ENCODE results near the gene UBE2J1.

The UBE2J1 gene

GRCh38 chr6:89350281-89350966 lies 2.1 kb downstream of the UBE2J1 start:
- ATAC-seq = no peak
- no peak for TF ChIP-seq ARNTL (CRISPR knock-in tag; IDR thresholded peaks at IDR 0.05; ENCODE audit: borderline replicate concordance, low read depth)
- TF ChIP-seq ZC3H10 (CRISPR knock-in tag; IDR thresholded peaks at IDR 0.05) = no peak
- no peak for TF ChIP-seq CREB5 (CRISPR knock-in tag; IDR thresholded peaks at IDR 0.05; ENCODE audit: low read depth)
- no peak for TF ChIP-seq PATZ1 (CRISPR knock-in tag; IDR thresholded peaks at IDR 0.05; ENCODE audit: borderline replicate concordance)

- ATAC-seq = no peak
- TF ChIP-seq ISL1 (CRISPR knock-in tag; IDR thresholded peaks at IDR 0.05) = peak; percentile 40
- no peak for TF ChIP-seq ZNF565 (CRISPR knock-in tag; conservative IDR thresholded peaks at IDR 0.05; ENCODE audit: low read depth)
Observed at GRCh38 chr6:89348372-89348771, 4.2 kb downstream of the UBE2J1 start.

- no peak for ATAC-seq
- no peak for TF ChIP-seq RARB (CRISPR knock-in tag; IDR thresholded peaks at IDR 0.05)
- no peak for TF ChIP-seq TOX (CRISPR knock-in tag; IDR thresholded peaks at IDR 0.05; ENCODE audit: borderline replicate concordance)
- TF ChIP-seq ISL1 (CRISPR knock-in tag; IDR thresholded peaks at IDR 0.05) = no peak
- TF ChIP-seq ZNF70 (CRISPR knock-in tag; IDR thresholded peaks at IDR 0.05) = no peak
- TF ChIP-seq ZFP3 (CRISPR knock-in tag; IDR thresholded peaks at IDR 0.05) = no peak
- TF ChIP-seq TSHZ2 (CRISPR knock-in tag; IDR thresholded peaks at IDR 0.05) = no peak
- TF ChIP-seq CSRNP3 (CRISPR knock-in tag; IDR thresholded peaks at IDR 0.05) = no peak
- no peak for TF ChIP-seq PATZ1 (CRISPR knock-in tag; IDR thresholded peaks at IDR 0.05; ENCODE audit: borderline replicate concordance)
- TF ChIP-seq CSDC2 (CRISPR knock-in tag; IDR thresholded peaks at IDR 0.05) = no peak
Observed at GRCh38 chr6:89347825-89348224, 4.7 kb downstream of the UBE2J1 start.

- no peak for ATAC-seq
- TF ChIP-seq RARB (CRISPR knock-in tag; IDR thresholded peaks at IDR 0.05) (no peak), CREB5 (CRISPR knock-in tag; IDR thresholded peaks at IDR 0.05; ENCODE audit: low read depth) (no peak), GLIS3 (CRISPR knock-in tag; IDR thresholded peaks at IDR 0.05) (no peak), TOX (CRISPR knock-in tag; IDR thresholded peaks at IDR 0.05; ENCODE audit: borderline replicate concordance) (no peak), TCF4 (CRISPR knock-in tag; IDR thresholded peaks at IDR 0.05; ENCODE audit: borderline replicate concordance) (no peak), ESRRG (CRISPR knock-in tag; IDR thresholded peaks at IDR 0.05) (no peak), BACH2 (CRISPR knock-in tag; IDR thresholded peaks at IDR 0.05; ENCODE audit: borderline replicate concordance) (no peak), CSDC2 (CRISPR knock-in tag; IDR thresholded peaks at IDR 0.05) (no peak)
Observed at GRCh38 chr6:89346433-89346832, 6.1 kb downstream of the UBE2J1 start.

All from SK-N-SH treated with all-trans-retinoic acid at 6 μM for 48 hours (cell line).